ENCODE data around the gene FBXO31.

The FBXO31 gene

DNA sequence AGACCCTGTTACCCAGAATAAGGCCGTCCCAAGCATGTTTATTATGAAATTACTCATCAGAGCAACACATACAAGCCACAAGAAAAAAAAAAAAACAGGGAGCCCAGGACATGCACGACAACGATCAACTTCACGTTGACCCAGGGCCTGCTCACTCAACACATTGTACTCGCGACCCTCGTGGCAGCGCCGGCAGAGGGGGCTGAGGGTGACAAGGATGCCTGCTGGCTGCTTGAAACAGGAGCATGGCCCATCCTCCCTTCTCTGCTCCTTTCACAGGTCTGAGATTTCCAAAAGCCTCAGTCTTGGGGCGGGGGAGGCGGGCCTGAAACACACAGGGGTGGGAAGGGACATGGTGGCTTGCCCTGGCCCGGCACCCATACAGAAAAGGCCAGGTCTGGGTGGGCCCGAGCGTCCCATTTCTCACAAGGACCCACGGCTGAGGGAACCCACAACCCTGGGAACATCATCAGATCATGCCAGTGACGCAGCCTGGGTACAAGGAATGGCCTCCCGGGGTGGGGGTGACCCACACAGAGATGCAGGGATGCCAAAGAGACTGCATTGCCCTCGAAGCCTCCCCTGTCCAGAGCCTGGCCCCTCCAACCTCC is 45.3 kb downstream of the FBXO31 start:
- no peak overlapping the region for H3K27ac ChIP-seq (ENCODE audit: low read depth, low read length, poor library complexity, severe bottlenecking)
- TF ChIP-seq EZH2 (IDR thresholded peaks at IDR 0.05; ENCODE audit: borderline replicate concordance, low read length): no peak
- TF ChIP-seq, protein P1, sequence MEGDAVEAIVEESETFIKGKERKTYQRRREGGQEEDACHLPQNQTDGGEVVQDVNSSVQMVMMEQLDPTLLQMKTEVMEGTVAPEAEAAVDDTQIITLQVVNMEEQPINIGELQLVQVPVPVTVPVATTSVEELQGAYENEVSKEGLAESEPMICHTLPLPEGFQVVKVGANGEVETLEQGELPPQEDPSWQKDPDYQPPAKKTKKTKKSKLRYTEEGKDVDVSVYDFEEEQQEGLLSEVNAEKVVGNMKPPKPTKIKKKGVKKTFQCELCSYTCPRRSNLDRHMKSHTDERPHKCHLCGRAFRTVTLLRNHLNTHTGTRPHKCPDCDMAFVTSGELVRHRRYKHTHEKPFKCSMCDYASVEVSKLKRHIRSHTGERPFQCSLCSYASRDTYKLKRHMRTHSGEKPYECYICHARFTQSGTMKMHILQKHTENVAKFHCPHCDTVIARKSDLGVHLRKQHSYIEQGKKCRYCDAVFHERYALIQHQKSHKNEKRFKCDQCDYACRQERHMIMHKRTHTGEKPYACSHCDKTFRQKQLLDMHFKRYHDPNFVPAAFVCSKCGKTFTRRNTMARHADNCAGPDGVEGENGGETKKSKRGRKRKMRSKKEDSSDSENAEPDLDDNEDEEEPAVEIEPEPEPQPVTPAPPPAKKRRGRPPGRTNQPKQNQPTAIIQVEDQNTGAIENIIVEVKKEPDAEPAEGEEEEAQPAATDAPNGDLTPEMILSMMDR (IDR thresholded peaks at IDR 0.05; ENCODE audit: low read length): no peak
- H3K9ac ChIP-seq (ENCODE audit: low read length): no peak overlapping the region
- H2AFZ ChIP-seq (ENCODE audit: low read length): no peak overlapping the region
- H3K36me3 ChIP-seq (ENCODE audit: insufficient read depth, low read length): peaks cover 54% of the 10 kb centered on the region
- no peaks in the 10 kb centered on the region for H3K79me2 ChIP-seq (ENCODE audit: insufficient read depth, low read length)
- no peak overlapping the region for H3K4me2 ChIP-seq (ENCODE audit: low read length)
- no peaks in the 10 kb centered on the region for H4K20me1 ChIP-seq (ENCODE audit: insufficient read depth, low read length)
- no peaks in the 10 kb centered on the region for H3K27me3 ChIP-seq (ENCODE audit: insufficient read depth, low read length)
- H3K9me3 ChIP-seq (ENCODE audit: low read length): no peaks in the 10 kb centered on the region
- no peak overlapping the region for H3K4me3 ChIP-seq (ENCODE audit: low read depth, low read length, poor library complexity, severe bottlenecking)
- H3F3A ChIP-seq (ENCODE audit: insufficient read depth, low read length): no peaks in the 10 kb centered on the region
- no peaks in the 10 kb centered on the region for H3K9me2 ChIP-seq (ENCODE audit: low read depth, low read length)
- H3K4me1 ChIP-seq (ENCODE audit: insufficient read depth, low read length, severe bottlenecking): peaks cover 12% of the 10 kb centered on the region

- H3K9me3 ChIP-seq (ENCODE audit: low read length): no peaks in the 10 kb centered on the region
- H3K27ac ChIP-seq (ENCODE audit: low read depth, low read length, poor library complexity, severe bottlenecking): peak overlapping the region; percentile 26
- H3K4me3 ChIP-seq (ENCODE audit: low read depth, low read length, poor library complexity, severe bottlenecking): no peak overlapping the region
- H3K4me2 ChIP-seq (ENCODE audit: low read length): no peak overlapping the region; the same call in 1 of the 2 replicates
- no peaks in the 10 kb centered on the region for H4K20me1 ChIP-seq (ENCODE audit: insufficient read depth, low read length)
- no peaks in the 10 kb centered on the region for H3F3A ChIP-seq (ENCODE audit: insufficient read depth, low read length)
- no peak overlapping the region for H3K9ac ChIP-seq (ENCODE audit: low read length)
- peaks cover 12% of the 10 kb centered on the region for H3K4me1 ChIP-seq (ENCODE audit: insufficient read depth, low read length, severe bottlenecking)
- peaks cover 44% of the 10 kb centered on the region for H3K36me3 ChIP-seq (ENCODE audit: insufficient read depth, low read length)
- H3K79me2 ChIP-seq (ENCODE audit: insufficient read depth, low read length): no peaks in the 10 kb centered on the region
- TF ChIP-seq EZH2 (IDR thresholded peaks at IDR 0.05; ENCODE audit: borderline replicate concordance, low read length): no peak
- TF ChIP-seq, protein P1 (IDR thresholded peaks at IDR 0.05; ENCODE audit: low read length): no peak
- no peaks in the 10 kb centered on the region for H3K27me3 ChIP-seq (ENCODE audit: insufficient read depth, low read length)
- no peaks in the 10 kb centered on the region for H3K9me2 ChIP-seq (ENCODE audit: low read depth, low read length)
- no peak overlapping the region for H2AFZ ChIP-seq (ENCODE audit: low read length)
These were observed 46.3 kb downstream of the FBXO31 start for GRCh38 chr16:87337262-87337771.

GRCh38 chr16:87336434-87337240 is 46.9 kb downstream of the FBXO31 start:
- H3K4me1 ChIP-seq (ENCODE audit: insufficient read depth, low read length, severe bottlenecking): peaks cover 12% of the 10 kb centered on the region
- H3K79me2 ChIP-seq (ENCODE audit: insufficient read depth, low read length): no peaks in the 10 kb centered on the region
- no peaks in the 10 kb centered on the region for H3K9me2 ChIP-seq (ENCODE audit: low read depth, low read length)
- no peak overlapping the region for H3K27ac ChIP-seq (ENCODE audit: low read depth, low read length, poor library complexity, severe bottlenecking)
- no peak overlapping the region for H3K9ac ChIP-seq (ENCODE audit: low read length)
- no peak overlapping the region; the same call in 1 of the 2 replicates for H3K4me2 ChIP-seq (ENCODE audit: low read length)
- no peaks in the 10 kb centered on the region for H3K27me3 ChIP-seq (ENCODE audit: insufficient read depth, low read length)
- no peak overlapping the region for H2AFZ ChIP-seq (ENCODE audit: low read length)
- H3K9me3 ChIP-seq (ENCODE audit: low read length): no peaks in the 10 kb centered on the region
- no peak overlapping the region for H3K4me3 ChIP-seq (ENCODE audit: low read depth, low read length, poor library complexity, severe bottlenecking)
- no peaks in the 10 kb centered on the region for H3F3A ChIP-seq (ENCODE audit: insufficient read depth, low read length)
- peaks cover 44% of the 10 kb centered on the region for H3K36me3 ChIP-seq (ENCODE audit: insufficient read depth, low read length)
- no peaks in the 10 kb centered on the region for H4K20me1 ChIP-seq (ENCODE audit: insufficient read depth, low read length)
- TF ChIP-seq EZH2 (IDR thresholded peaks at IDR 0.05; ENCODE audit: borderline replicate concordance, low read length): no peak
- TF ChIP-seq, protein P1 (IDR thresholded peaks at IDR 0.05; ENCODE audit: low read length): no peak
